Adrenal gland (tissue), 5 donors: ENCODE measurements around the gene KCNE2.

Experiments used
- CTCF ChIP-seq, 6 experiments: fragments of 450-650 bp in 4 of 6; fragments of 200-600 bp in 2 of 6; sonication (generic) in 1 of 6; IDR thresholded peaks; 1 replicate in 5 of 6; 2 replicates in 1 of 6; pipeline versions ENCODE4 v1.5.1 to v1.8.0; 2016 to 2021; ENCODE audit warnings: antibody characterized with exemption in 6 of 6, mild to moderate bottlenecking in 2 of 6, moderate library complexity in 1 of 6
- POLR2A ChIP-seq, 2 donors: fragments of 450-650 bp; IDR thresholded peaks; one replicate each; pipeline ENCODE4 v1.6.1; 2017; ENCODE audit warnings: antibody characterized with exemption in 2 of 2, mild to moderate bottlenecking in 2 of 2, moderate library complexity in 1 of 2
- donor health status: DM: no; HTN: no; CAD: no.

- TF ChIP-seq POLR2A (IDR thresholded peaks at IDR 0.05) (no peak), CTCF (IDR thresholded peaks at IDR 0.05) (no peak)
These were observed 4.9 kb upstream of the KCNE2 start for GRCh38 chr21:34358866-34359265.
